DND-41 (cell line): ENCODE data around the gene HAUS6.

Source experiments
- CTCF ChIP-seq: IDR thresholded peaks from 2 replicates; pipeline ENCODE4 v1.5.1; 2012; ENCODE audit warnings: borderline replicate concordance, low read length, moderate library complexity, mild to moderate bottlenecking; ENCODE audit not compliant: poor library complexity, severe bottlenecking; ENCODE audit errors: extremely low read depth
- EZH2 ChIP-seq: IDR thresholded peaks from 3 replicates; pipeline ENCODE4 v1.6.1; 2012; ENCODE audit warnings: borderline replicate concordance, low read depth, mild to moderate bottlenecking, moderate library complexity, low read length, inconsistent platforms; ENCODE audit not compliant: severe bottlenecking

- no peak for TF ChIP-seq CTCF
- no peak for TF ChIP-seq EZH2
Observed at GRCh38 chr9:19023078-19023477, 79.6 kb downstream of the HAUS6 start.
